ENCODE measurements around the gene DPP7. TPM values are rescaled to one million over a fixed set of nuclear protein-coding genes. Genes with fewer than 3 reads are reported as not detected.
A peak's percentile ranks its signal among the peaks of the same experiment; 100 is the strongest.

The DPP7 gene
- total and polyA plus RNA-seq, 9 of the 15 experiments (the other 6 are each of a cell fraction or from before 2014, with no cell fraction given): 0.99 to 365 (median 132) TPM

DNA sequence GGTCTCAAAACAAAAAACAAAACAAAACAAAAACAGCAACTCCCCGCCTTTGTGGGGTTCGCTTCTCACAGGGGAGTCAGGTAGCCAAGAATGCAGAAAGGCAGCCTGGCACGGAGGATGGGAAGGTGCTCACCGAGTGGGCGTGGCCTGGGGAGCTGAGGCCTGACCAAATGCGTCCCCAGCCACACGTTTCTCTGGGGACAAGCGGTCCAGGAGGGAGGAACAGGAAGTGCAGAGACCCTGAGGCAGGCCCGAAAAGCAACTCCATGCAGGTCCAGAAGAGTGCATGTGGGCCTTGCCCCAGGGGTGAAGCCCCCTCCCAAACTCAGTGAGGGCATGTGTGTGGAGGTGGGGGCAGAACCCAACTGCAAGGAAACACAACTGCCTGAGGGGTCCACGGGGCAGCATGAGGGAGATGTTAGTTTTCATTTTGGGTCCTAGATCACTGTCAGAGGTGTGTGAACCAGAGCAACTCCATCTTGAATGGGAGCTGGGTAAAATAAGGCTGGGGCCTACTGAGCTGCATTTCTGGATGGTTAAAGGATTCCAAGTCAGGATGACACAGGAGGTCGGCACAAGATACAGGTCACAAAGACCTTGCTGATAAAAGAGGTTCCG, 39.8 kb downstream of the DPP7 start (continued):
- TF ChIP-seq, protein P1, sequence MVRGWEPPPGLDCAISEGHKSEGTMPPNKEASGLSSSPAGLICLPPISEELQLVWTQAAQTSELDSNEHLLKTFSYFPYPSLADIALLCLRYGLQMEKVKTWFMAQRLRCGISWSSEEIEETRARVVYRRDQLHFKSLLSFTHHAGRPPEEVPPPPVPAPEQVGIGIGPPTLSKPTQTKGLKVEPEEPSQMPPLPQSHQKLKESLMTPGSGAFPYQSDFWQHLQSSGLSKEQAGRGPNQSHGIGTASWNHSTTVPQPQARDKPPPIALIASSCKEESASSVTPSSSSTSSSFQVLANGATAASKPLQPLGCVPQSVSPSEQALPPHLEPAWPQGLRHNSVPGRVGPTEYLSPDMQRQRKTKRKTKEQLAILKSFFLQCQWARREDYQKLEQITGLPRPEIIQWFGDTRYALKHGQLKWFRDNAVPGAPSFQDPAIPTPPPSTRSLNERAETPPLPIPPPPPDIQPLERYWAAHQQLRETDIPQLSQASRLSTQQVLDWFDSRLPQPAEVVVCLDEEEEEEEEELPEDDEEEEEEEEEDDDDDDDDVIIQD (CRISPR knock-in tag; IDR thresholded peaks at IDR 0.05): peak; percentile 98
- peak; percentile 100 for TF ChIP-seq MEF2D (tag; conservative IDR thresholded peaks at IDR 0.05; ENCODE audit: low read depth)
- TF ChIP-seq SMAD4 (CRISPR knock-in tag; conservative IDR thresholded peaks at IDR 0.05): peak; percentile 100
- peak in 1 of 2 experiments; percentile 43; a peak in 2 of 4 replicates for TF ChIP-seq RAD21 (CRISPR knock-in tag; conservative IDR thresholded peaks at IDR 0.05 in 1 of 2, IDR thresholded peaks at IDR 0.05 in 1 of 2)
- peak; percentile 98 for TF ChIP-seq DDX20 (tag; IDR thresholded peaks at IDR 0.05; ENCODE audit: low read depth)
- no peak for TF ChIP-seq POLR3A (IDR thresholded peaks at IDR 0.05; ENCODE audit: borderline replicate concordance, extremely low read depth, insufficient read depth, insufficient read length)
- TF ChIP-seq, protein P2, sequence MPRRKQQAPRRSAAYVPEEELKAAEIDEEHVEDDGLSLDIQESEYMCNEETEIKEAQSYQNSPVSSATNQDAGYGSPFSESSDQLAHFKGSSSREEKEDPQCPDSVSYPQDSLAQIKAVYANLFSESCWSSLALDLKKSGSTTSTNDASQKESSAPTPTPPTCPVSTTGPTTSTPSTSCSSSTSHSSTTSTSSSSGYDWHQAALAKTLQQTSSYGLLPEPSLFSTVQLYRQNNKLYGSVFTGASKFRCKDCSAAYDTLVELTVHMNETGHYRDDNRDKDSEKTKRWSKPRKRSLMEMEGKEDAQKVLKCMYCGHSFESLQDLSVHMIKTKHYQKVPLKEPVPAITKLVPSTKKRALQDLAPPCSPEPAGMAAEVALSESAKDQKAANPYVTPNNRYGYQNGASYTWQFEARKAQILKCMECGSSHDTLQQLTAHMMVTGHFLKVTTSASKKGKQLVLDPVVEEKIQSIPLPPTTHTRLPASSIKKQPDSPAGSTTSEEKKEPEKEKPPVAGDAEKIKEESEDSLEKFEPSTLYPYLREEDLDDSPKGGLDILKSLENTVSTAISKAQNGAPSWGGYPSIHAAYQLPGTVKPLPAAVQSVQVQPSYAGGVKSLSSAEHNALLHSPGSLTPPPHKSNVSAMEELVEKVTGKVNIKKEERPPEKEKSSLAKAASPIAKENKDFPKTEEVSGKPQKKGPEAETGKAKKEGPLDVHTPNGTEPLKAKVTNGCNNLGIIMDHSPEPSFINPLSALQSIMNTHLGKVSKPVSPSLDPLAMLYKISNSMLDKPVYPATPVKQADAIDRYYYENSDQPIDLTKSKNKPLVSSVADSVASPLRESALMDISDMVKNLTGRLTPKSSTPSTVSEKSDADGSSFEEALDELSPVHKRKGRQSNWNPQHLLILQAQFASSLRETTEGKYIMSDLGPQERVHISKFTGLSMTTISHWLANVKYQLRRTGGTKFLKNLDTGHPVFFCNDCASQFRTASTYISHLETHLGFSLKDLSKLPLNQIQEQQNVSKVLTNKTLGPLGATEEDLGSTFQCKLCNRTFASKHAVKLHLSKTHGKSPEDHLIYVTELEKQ (CRISPR knock-in tag; IDR thresholded peaks at IDR 0.05): peak; percentile 98
- no peak for TF ChIP-seq HDAC6 (IDR thresholded peaks at IDR 0.05; ENCODE audit: low read depth, low read length)
- TF ChIP-seq CXXC5 (CRISPR knock-in tag; IDR thresholded peaks at IDR 0.05): peak; percentile 96
- 0 out of 2 replicates have a peak, but pooled peaks have one; percentile 58 for TF ChIP-seq ZNF780A (CRISPR knock-in tag; IDR thresholded peaks at IDR 0.05)
- TF ChIP-seq ERF (CRISPR knock-in tag; IDR thresholded peaks at IDR 0.05): peak; percentile 100
- TF ChIP-seq ZNF644 (tag; IDR thresholded peaks at IDR 0.05; ENCODE audit: low read depth): peak; percentile 100
- TF ChIP-seq ETS2 (tag; IDR thresholded peaks at IDR 0.05; ENCODE audit: borderline replicate concordance, poor library complexity, severe bottlenecking): peak; percentile 88
- peak; percentile 61; the same call in 1 of the 2 replicates for TF ChIP-seq SPI1 (IDR thresholded peaks at IDR 0.05; ENCODE audit: borderline replicate concordance, low read depth, low read length)
- TF ChIP-seq RERE (CRISPR knock-in tag; IDR thresholded peaks at IDR 0.05; ENCODE audit: borderline replicate concordance): no peak
- TF ChIP-seq NFE2L1 (tag; IDR thresholded peaks at IDR 0.05; ENCODE audit: borderline replicate concordance, low read depth): peak; percentile 81; the same call in 1 of the 2 replicates

All from K562 (cell line).